Sigmoid colon (tissue), 4 donors: ENCODE measurements around the gene ADARB2.
"Not testable (repeated sequence)": the region's sequence is repeated elsewhere in the genome, so short reads cannot be mapped to it uniquely, and the experiment has no call there.

ENCODE experiments used
- EP300 ChIP-seq, 4 donors: sonication (generic); formaldehyde crosslinking; IDR thresholded peaks; one replicate each; pipeline ENCODE4 v1.6.1; 2017; ENCODE audit warnings: antibody characterized with exemption in 4 of 4
- POLR2A ChIP-seq, 2 donors: fragments of 450-650 bp; IDR thresholded peaks; one replicate each; pipeline ENCODE4 v1.6.1; 2016; ENCODE audit warnings: antibody characterized with exemption in 2 of 2, mild to moderate bottlenecking in 2 of 2, moderate library complexity in 2 of 2
- POLR2AphosphoS5 ChIP-seq, 4 donors: sonication (generic); formaldehyde crosslinking; IDR thresholded peaks; one replicate each; pipeline ENCODE4 v1.6.1; 2017; ENCODE audit warnings: antibody characterized with exemption in 4 of 4
- TF ChIP-seq, protein P1 (sequence below), 4 experiments: fragments of 450-650 bp in 3 of 4; fragments of 200-600 bp in 1 of 4; IDR thresholded peaks; one replicate each; pipeline ENCODE4 v1.5.1; 2016 to 2019; ENCODE audit warnings: antibody characterized with exemption in 4 of 4, mild to moderate bottlenecking in 3 of 4, moderate library complexity in 2 of 4

DNA sequence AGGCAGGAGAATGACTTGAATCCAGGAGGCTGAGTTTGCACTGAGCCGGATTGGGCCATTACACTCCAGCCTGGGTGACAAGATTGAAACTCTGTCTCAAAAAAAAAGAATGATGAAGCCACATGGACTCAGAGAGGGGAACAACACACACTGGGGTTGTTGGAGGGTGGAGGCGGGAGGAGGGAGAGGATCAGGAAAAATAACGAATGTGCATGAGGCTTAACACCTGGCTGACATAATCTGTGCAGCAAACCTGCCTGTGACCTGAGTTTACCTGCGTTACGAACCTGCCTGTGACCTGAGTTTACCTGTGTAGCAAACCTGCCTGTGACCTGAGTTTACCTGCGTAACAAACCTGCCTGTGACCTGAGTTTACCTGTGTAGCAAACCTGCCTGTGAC is 277.7 kb downstream of the ADARB2 start:
- TF ChIP-seq, protein P1, sequence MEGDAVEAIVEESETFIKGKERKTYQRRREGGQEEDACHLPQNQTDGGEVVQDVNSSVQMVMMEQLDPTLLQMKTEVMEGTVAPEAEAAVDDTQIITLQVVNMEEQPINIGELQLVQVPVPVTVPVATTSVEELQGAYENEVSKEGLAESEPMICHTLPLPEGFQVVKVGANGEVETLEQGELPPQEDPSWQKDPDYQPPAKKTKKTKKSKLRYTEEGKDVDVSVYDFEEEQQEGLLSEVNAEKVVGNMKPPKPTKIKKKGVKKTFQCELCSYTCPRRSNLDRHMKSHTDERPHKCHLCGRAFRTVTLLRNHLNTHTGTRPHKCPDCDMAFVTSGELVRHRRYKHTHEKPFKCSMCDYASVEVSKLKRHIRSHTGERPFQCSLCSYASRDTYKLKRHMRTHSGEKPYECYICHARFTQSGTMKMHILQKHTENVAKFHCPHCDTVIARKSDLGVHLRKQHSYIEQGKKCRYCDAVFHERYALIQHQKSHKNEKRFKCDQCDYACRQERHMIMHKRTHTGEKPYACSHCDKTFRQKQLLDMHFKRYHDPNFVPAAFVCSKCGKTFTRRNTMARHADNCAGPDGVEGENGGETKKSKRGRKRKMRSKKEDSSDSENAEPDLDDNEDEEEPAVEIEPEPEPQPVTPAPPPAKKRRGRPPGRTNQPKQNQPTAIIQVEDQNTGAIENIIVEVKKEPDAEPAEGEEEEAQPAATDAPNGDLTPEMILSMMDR (IDR thresholded peaks at IDR 0.05): not testable (repeated sequence)
- not testable (repeated sequence) for TF ChIP-seq EP300, POLR2A, POLR2AphosphoS5 (IDR thresholded peaks at IDR 0.05)
